DOHH2 (cell line): Measurements from ENCODE around the gene GDF2.

Experiments
- H3F3A ChIP-seq: fragments of 200-600 bp; sonication (generic), shearing (Covaris generic); 2 replicates; pipeline ENCODE4 v1.6.0; 2016; ENCODE audit warnings: antibody characterized with exemption, mild to moderate bottlenecking; ENCODE audit not compliant: control insufficient read depth, insufficient read depth
- H3K27ac ChIP-seq: fragments of 200-600 bp; sonication (generic); 2 replicates; pipeline ENCODE4 v1.5.1; 2014; ENCODE audit warnings: low read depth, mild to moderate bottlenecking, low read length, moderate library complexity
- H3K27me3 ChIP-seq: fragments of 200-600 bp; sonication (generic); 2 replicates; pipeline ENCODE4 v1.6.1; 2014; ENCODE audit warnings: mild to moderate bottlenecking, low read length, mixed read lengths; ENCODE audit not compliant: control insufficient read depth
- H3K36me3 ChIP-seq: fragments of 200-600 bp; sonication (generic); 2 replicates; pipeline ENCODE4 v1.6.1; 2014; ENCODE audit warnings: mild to moderate bottlenecking, low read length, moderate library complexity, mixed read lengths; ENCODE audit not compliant: control insufficient read depth
- H3K4me1 ChIP-seq: fragments of 200-600 bp; sonication (generic); 2 replicates; pipeline ENCODE4 v1.6.1; 2014; ENCODE audit warnings: mild to moderate bottlenecking, low read length, mixed read lengths; ENCODE audit not compliant: control insufficient read depth
- H3K4me2 ChIP-seq: fragments of 200-600 bp; sonication (generic); 2 replicates; pipeline ENCODE4 v1.6.0; 2014; ENCODE audit warnings: mild to moderate bottlenecking, low read length, moderate library complexity
- H3K4me3 ChIP-seq: fragments of 200-600 bp; sonication (generic); 2 replicates; pipeline ENCODE4 v1.5.1; 2014; ENCODE audit warnings: mild to moderate bottlenecking, low read length, mixed read lengths
- H3K79me2 ChIP-seq: fragments of 200-600 bp; sonication (generic); 2 replicates; pipeline ENCODE4 v1.6.1; 2014; ENCODE audit warnings: mild to moderate bottlenecking, low read length, mixed read lengths; ENCODE audit not compliant: control insufficient read depth
- H3K9me2 ChIP-seq: fragments of 200-600 bp; sonication (generic); replicated peaks from 2 replicates; pipeline ENCODE4 v1.6.1; 2014; ENCODE audit warnings: mild to moderate bottlenecking, low read length, mixed read lengths; ENCODE audit not compliant: control insufficient read depth
- H3K9me3 ChIP-seq: fragments of 200-600 bp; sonication (generic); 2 replicates; pipeline ENCODE4 v1.6.1; 2014; ENCODE audit warnings: antibody characterized with exemption, low read length, mixed read lengths; ENCODE audit not compliant: control insufficient read depth, insufficient read depth
- H4K20me1 ChIP-seq: fragments of 200-600 bp; sonication (generic); 2 replicates; pipeline ENCODE4 v1.6.0; 2014; ENCODE audit warnings: low read depth, mild to moderate bottlenecking, antibody characterized with exemption, low read length, moderate library complexity; ENCODE audit not compliant: control insufficient read depth, insufficient read depth
- CTCF ChIP-seq: fragments of 200-600 bp; sonication (generic); IDR thresholded peaks from one replicate; pipeline ENCODE4 v1.5.1; 2014; ENCODE audit warnings: antibody characterized with exemption, mild to moderate bottlenecking, low read depth, low read length; ENCODE audit not compliant: poor library complexity, severe bottlenecking
- EZH2phosphoT487 ChIP-seq: fragments of 200-600 bp; sonication (generic); IDR thresholded peaks from 2 replicates; pipeline ENCODE4 v1.6.1; 2017; ENCODE audit warnings: borderline replicate concordance, mild to moderate bottlenecking, antibody characterized with exemption, low read length, moderate library complexity, mixed read lengths

The GDF2 gene

GRCh38 chr10:47334466-47335295 is 12.4 kb downstream of the GDF2 start:
- TF ChIP-seq EZH2phosphoT487 (no peak), CTCF (no peak)
- no peaks in the 10 kb centered on the region for H3K9me2 ChIP-seq
- H3K79me2 ChIP-seq: no peaks in the 10 kb centered on the region
- no peaks in the 10 kb centered on the region for H3F3A ChIP-seq
- no peak overlapping the region for H3K27ac ChIP-seq
- no peaks in the 10 kb centered on the region for H3K9me3 ChIP-seq
- H3K36me3 ChIP-seq: no peaks in the 10 kb centered on the region
- no peaks in the 10 kb centered on the region for H4K20me1 ChIP-seq
- H3K4me3 ChIP-seq: no peak overlapping the region
- H3K4me2 ChIP-seq: no peak overlapping the region
- no peaks in the 10 kb centered on the region for H3K27me3 ChIP-seq
- no peaks in the 10 kb centered on the region for H3K4me1 ChIP-seq

- Histone ChIP-seq H3K4me3 (no peak overlapping the region), H3K27me3 (no peaks in the 10 kb centered on the region), H3K9me2 (no peaks in the 10 kb centered on the region), H3K4me2 (no peak overlapping the region), H3K79me2 (no peaks in the 10 kb centered on the region), H3K36me3 (no peaks in the 10 kb centered on the region), H3K27ac (no peak overlapping the region), H3K4me1 (no peaks in the 10 kb centered on the region), H3K9me3 (no peaks in the 10 kb centered on the region), H3F3A (no peaks in the 10 kb centered on the region), H4K20me1 (no peaks in the 10 kb centered on the region)
- no peak for TF ChIP-seq CTCF
- no peak for TF ChIP-seq EZH2phosphoT487
Observed at GRCh38 chr10:47335906-47336305, 13.7 kb downstream of the GDF2 start.

GRCh38 chr10:47336387-47337134 is 14.3 kb downstream of the GDF2 start:
- no peaks in the 10 kb centered on the region for H3K4me1 ChIP-seq
- TF ChIP-seq EZH2phosphoT487: no peak
- TF ChIP-seq CTCF: no peak
- H3K27me3 ChIP-seq: no peaks in the 10 kb centered on the region
- H3K4me2 ChIP-seq: no peak overlapping the region
- no peaks in the 10 kb centered on the region for H3K36me3 ChIP-seq
- no peak overlapping the region for H3K27ac ChIP-seq
- no peaks in the 10 kb centered on the region for H3K9me2 ChIP-seq
- H3K4me3 ChIP-seq: no peak overlapping the region
- H3F3A ChIP-seq: no peaks in the 10 kb centered on the region
- no peaks in the 10 kb centered on the region for H3K9me3 ChIP-seq
- no peaks in the 10 kb centered on the region for H4K20me1 ChIP-seq
- no peaks in the 10 kb centered on the region for H3K79me2 ChIP-seq
